H9 (cell line): ENCODE data around the gene GPR87. TPM values are rescaled to one million over a fixed set of nuclear protein-coding genes. Genes with fewer than 3 reads are reported as not detected.
A peak's percentile ranks its signal among the peaks of the same experiment; 100 is the strongest.

ENCODE experiments used
- DNase-seq: peaks from one replicate; pipeline ENCODE4 v3.0.0-alpha.2; 2017
- H2AFZ ChIP-seq: one replicate; pipeline ENCODE4 v1.6.1; 2013; ENCODE audit warnings: mild to moderate bottlenecking, low read length, control low read depth, moderate library complexity
- H2AK5ac ChIP-seq: 2 replicates; pipeline ENCODE4 v1.6.1; 2013; ENCODE audit warnings: low read length, control low read depth, mixed read lengths; ENCODE audit not compliant: insufficient read length
- H2BK120ac ChIP-seq: one replicate; pipeline ENCODE4 v1.6.1; 2013; ENCODE audit warnings: low read depth, mild to moderate bottlenecking, low read length, control low read depth, inconsistent platforms; ENCODE audit not compliant: poor library complexity, severe bottlenecking
- H2BK12ac ChIP-seq: 2 replicates; pipeline ENCODE4 v1.6.1; 2013; ENCODE audit warnings: low read length, control low read depth, mixed read lengths, low read depth; ENCODE audit not compliant: insufficient read length
- H2BK15ac ChIP-seq: 2 replicates; pipeline ENCODE4 v1.6.1; 2013; ENCODE audit warnings: low read depth, low read length, control low read depth
- H2BK20ac ChIP-seq: one replicate; pipeline ENCODE4 v1.6.1; 2013; ENCODE audit warnings: low read depth, mild to moderate bottlenecking, low read length, control low read depth, inconsistent platforms; ENCODE audit not compliant: poor library complexity, severe bottlenecking
- H2BK5ac ChIP-seq: 2 replicates; pipeline ENCODE4 v1.6.1; 2013; ENCODE audit warnings: low read length, control low read depth, mixed read lengths; ENCODE audit not compliant: insufficient read length
- H3K14ac ChIP-seq: 2 replicates; pipeline ENCODE4 v1.6.1; 2013; ENCODE audit warnings: low read length, control low read depth; ENCODE audit not compliant: insufficient read depth
- H3K18ac ChIP-seq: 2 replicates; pipeline ENCODE4 v1.6.1; 2013; ENCODE audit warnings: low read depth, mild to moderate bottlenecking, mixed read lengths, low read length, control low read depth; ENCODE audit not compliant: insufficient read length
- H3K23ac ChIP-seq: 2 replicates; pipeline ENCODE4 v1.6.1; 2013; ENCODE audit warnings: low read length, control low read depth, mixed read lengths, low read depth; ENCODE audit not compliant: insufficient read length
- H3K23me2 ChIP-seq: 2 replicates; pipeline ENCODE4 v1.6.1; 2013; ENCODE audit warnings: low read depth, mild to moderate bottlenecking, mixed read lengths, low read length, control low read depth; ENCODE audit not compliant: insufficient read length, poor library complexity, severe bottlenecking
- H3K27ac ChIP-seq: 2 replicates; pipeline ENCODE4 v1.5.1; 2013; ENCODE audit warnings: low read length, control low read depth, mixed read lengths, low read depth; ENCODE audit not compliant: insufficient read length
- H3K27me3 ChIP-seq: 2 replicates; pipeline ENCODE4 v1.6.1; 2013; ENCODE audit warnings: low read length, control low read depth, inconsistent platforms; ENCODE audit not compliant: insufficient read depth
- H3K4ac ChIP-seq: 2 replicates; pipeline ENCODE4 v1.6.1; 2013; ENCODE audit warnings: low read depth, mild to moderate bottlenecking, control low read depth, inconsistent platforms, low read length, moderate library complexity
- H3K4me1 ChIP-seq: 2 replicates; pipeline ENCODE4 v1.6.1; 2013; ENCODE audit warnings: low read length, control low read depth, inconsistent platforms; ENCODE audit not compliant: insufficient read depth
- H3K4me2 ChIP-seq: 2 replicates; pipeline ENCODE4 v1.6.1; 2013; ENCODE audit warnings: low read length, control low read depth, mixed read lengths; ENCODE audit not compliant: insufficient read length, insufficient read depth
- H3K56ac ChIP-seq: 2 replicates; pipeline ENCODE4 v1.6.1; 2013; ENCODE audit warnings: low read depth, mild to moderate bottlenecking, mixed read lengths, low read length, control low read depth; ENCODE audit not compliant: insufficient read length
- H3K79me1 ChIP-seq: 2 replicates; pipeline ENCODE4 v1.6.1; 2013; ENCODE audit warnings: low read depth, mild to moderate bottlenecking, moderate library complexity, low read length, control low read depth, inconsistent platforms; ENCODE audit not compliant: insufficient read depth, poor library complexity, severe bottlenecking
- H3K79me2 ChIP-seq: 2 replicates; pipeline ENCODE4 v1.6.1; 2013; ENCODE audit warnings: low read length, control low read depth, inconsistent platforms; ENCODE audit not compliant: insufficient read depth
- H3K9ac ChIP-seq: 2 replicates; pipeline ENCODE4 v1.6.1; 2013; ENCODE audit warnings: low read length, control low read depth, mixed read lengths; ENCODE audit not compliant: insufficient read length; ENCODE audit errors: extremely low read depth
- H3K9me3 ChIP-seq: one replicate; pipeline ENCODE4 v1.6.1; 2013; ENCODE audit warnings: low read depth, low read length, inconsistent platforms; ENCODE audit not compliant: control insufficient read depth
- H3T11ph ChIP-seq: one replicate; pipeline ENCODE4 v1.6.1; 2013; ENCODE audit warnings: mild to moderate bottlenecking, low read length, control low read depth, inconsistent platforms
- H4K20me1 ChIP-seq: one replicate; pipeline ENCODE4 v1.6.1; 2013; ENCODE audit not compliant: control insufficient read depth, insufficient read length, insufficient read depth
- H4K5ac ChIP-seq: 2 replicates; pipeline ENCODE4 v1.6.1; 2013; ENCODE audit warnings: low read depth, mild to moderate bottlenecking, mixed read lengths, low read length, control low read depth; ENCODE audit not compliant: insufficient read length
- H4K8ac ChIP-seq: replicated peaks from 2 replicates; pipeline ENCODE4 v1.6.1; 2013; ENCODE audit warnings: low read length, control low read depth, mixed read lengths, low read depth; ENCODE audit not compliant: insufficient read length
- H4K91ac ChIP-seq: 2 replicates; pipeline ENCODE4 v1.6.1; 2013; ENCODE audit warnings: low read depth, mild to moderate bottlenecking, moderate library complexity, mixed read lengths, low read length, control low read depth; ENCODE audit not compliant: insufficient read length
- H3K27ac Mint-ChIP-seq, 3 experiments: 2 replicates in 2 of 3; 3 replicates in 1 of 3; pipeline ENCODE4 v1.8.0; 2020 to 2021; ENCODE audit warnings: mixed read lengths in 3 of 3, mild to moderate bottlenecking in 1 of 3, moderate library complexity in 1 of 3
- H3K27me3 Mint-ChIP-seq: 2 replicates; pipeline ENCODE4 v1.8.0; 2021; ENCODE audit warnings: low read depth, mild to moderate bottlenecking, moderate library complexity, mixed read lengths
- H3K36me3 Mint-ChIP-seq, 3 experiments: 2 replicates in 2 of 3; 3 replicates in 1 of 3; pipeline ENCODE4 v1.8.0; 2020 to 2021; ENCODE audit warnings: low read depth in 3 of 3, mixed read lengths in 3 of 3; ENCODE audit not compliant: insufficient read depth in 1 of 3
- H3K4me1 Mint-ChIP-seq, 2 experiments: 2 replicates each; pipeline ENCODE4 v1.8.0; 2020; ENCODE audit warnings: mixed read lengths in 2 of 2
- H3K4me3 Mint-ChIP-seq, 2 experiments: 2 replicates in 1 of 2; 3 replicates in 1 of 2; pipeline ENCODE4 v1.8.0; 2020 to 2021; ENCODE audit warnings: mild to moderate bottlenecking in 2 of 2, mixed read lengths in 2 of 2, moderate library complexity in 1 of 2
- H3K9me3 Mint-ChIP-seq, 2 experiments: 2 replicates in 1 of 2; 3 replicates in 1 of 2; pipeline ENCODE4 v1.8.0; 2020; ENCODE audit warnings: mild to moderate bottlenecking in 2 of 2, mixed read lengths in 2 of 2, moderate library complexity in 1 of 2
- WGBS: extraction: QIAGEN DNeasy Blood & Tissue Kit; methylation state at CpG from one replicate; pipeline ENCODE4 v1.1.7; 2013; ENCODE audit warnings: missing lambda C conversion rate, low lambda C conversion rate, mixed read lengths; ENCODE audit not compliant: insufficient read length; ENCODE audit errors: extremely low coverage; 5-methylcytosine and 5-hydroxymethylcytosine counted together
- total RNA-seq: library from RNA; stranded (reverse); gene quantifications from 2 replicates; pipeline ENCODE4 v1.2.1, GENCODE V29; 2021
- TF ChIP-seq, protein P1 (sequence below): fragments of 200-600 bp; sonication (generic); conservative IDR thresholded peaks from 3 replicates; pipeline ENCODE4 v1.8.0; 2021; ENCODE audit warnings: antibody characterized with exemption, mild to moderate bottlenecking

The GPR87 gene
- total RNA-seq, 1 experiment from 2014 or later: 0.33 TPM

DNA sequence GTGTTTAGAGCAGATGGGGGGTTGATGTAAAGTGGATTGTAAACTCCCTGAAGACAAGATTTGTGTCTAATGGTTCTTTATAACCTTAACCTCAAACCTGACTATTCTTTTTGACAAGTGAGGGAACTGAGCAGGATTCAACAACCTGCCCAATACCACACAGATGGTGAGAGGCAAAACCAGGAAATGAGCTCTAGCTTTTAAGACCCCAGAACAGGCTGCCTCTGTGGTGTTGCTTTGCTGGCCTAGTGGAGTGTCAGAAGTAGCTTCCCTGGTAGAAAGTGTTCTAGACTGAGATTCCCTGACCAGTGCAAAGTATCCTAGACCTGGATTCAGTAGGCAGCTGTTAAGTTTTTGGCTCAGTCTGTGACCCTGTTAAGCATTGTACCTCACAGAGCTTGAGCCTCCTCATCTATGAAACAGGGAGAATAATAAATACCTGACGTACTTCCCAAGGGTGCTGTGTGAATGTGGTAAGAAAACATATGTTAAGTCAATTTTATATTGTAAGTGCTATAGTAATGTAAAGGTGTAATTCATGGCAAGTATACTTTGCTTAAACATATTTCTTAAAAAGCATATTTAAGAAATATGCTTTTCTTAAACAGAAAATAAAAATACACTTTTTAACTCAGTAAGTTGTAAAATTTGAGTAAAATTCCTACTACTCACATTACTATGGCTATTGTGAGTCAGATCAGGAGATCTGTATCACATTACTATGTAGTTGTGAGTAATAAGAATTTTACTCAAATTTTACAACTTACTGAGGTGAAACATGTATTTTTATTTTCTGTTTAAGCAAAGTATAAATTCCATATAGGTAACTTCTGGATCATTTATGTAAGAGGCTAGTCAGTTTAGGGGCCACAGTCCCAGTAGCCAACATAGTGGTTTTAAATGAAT lies 8.8 kb downstream of the GPR87 start:
- H3K27ac Mint-ChIP-seq: peak overlapping the region in 2 of 3 experiments; percentile 25 to 78; a peak in 4 of 7 replicates
- Histone ChIP-seq H3T11ph (no peak overlapping the region), H3K79me2 (no peaks in the 10 kb centered on the region), H3K9me3 (no peaks in the 10 kb centered on the region), H4K5ac (no peak overlapping the region), H3K18ac (no peak overlapping the region), H2BK15ac (no peak overlapping the region), H4K91ac (no peak overlapping the region), H3K4me1 (peaks cover 12% of the 10 kb centered on the region; the same call in 1 of the 2 replicates), H3K23ac (no peak overlapping the region), H3K79me1 (no peaks in the 10 kb centered on the region), H3K14ac (no peak overlapping the region), H3K4ac (no peak overlapping the region), H2AK5ac (no peak overlapping the region), H3K23me2 (no peaks in the 10 kb centered on the region), H3K27ac (no peak overlapping the region), H2BK20ac (no peak overlapping the region), H3K4me2 (no peak overlapping the region), H2BK5ac (no peak overlapping the region), H2BK120ac (no peak overlapping the region), H2BK12ac (no peak overlapping the region), H3K9ac (no peak overlapping the region), H3K27me3 (no peaks in the 10 kb centered on the region), H3K56ac (no peak overlapping the region), H2AFZ (no peak overlapping the region), H4K20me1 (no peaks in the 10 kb centered on the region), H4K8ac (no peak overlapping the region)
- WGBS: no CpG with 5 or more reads among the region's 1 CpG
- no peaks in the 10 kb centered on the region for H3K27me3 Mint-ChIP-seq
- no peak for DNase-seq
- peaks cover 42 to 46% of the 10 kb centered on the region in 2 experiments for H3K4me1 Mint-ChIP-seq
- no peaks in the 10 kb centered on the region for H3K9me3 Mint-ChIP-seq
- TF ChIP-seq, protein P1, sequence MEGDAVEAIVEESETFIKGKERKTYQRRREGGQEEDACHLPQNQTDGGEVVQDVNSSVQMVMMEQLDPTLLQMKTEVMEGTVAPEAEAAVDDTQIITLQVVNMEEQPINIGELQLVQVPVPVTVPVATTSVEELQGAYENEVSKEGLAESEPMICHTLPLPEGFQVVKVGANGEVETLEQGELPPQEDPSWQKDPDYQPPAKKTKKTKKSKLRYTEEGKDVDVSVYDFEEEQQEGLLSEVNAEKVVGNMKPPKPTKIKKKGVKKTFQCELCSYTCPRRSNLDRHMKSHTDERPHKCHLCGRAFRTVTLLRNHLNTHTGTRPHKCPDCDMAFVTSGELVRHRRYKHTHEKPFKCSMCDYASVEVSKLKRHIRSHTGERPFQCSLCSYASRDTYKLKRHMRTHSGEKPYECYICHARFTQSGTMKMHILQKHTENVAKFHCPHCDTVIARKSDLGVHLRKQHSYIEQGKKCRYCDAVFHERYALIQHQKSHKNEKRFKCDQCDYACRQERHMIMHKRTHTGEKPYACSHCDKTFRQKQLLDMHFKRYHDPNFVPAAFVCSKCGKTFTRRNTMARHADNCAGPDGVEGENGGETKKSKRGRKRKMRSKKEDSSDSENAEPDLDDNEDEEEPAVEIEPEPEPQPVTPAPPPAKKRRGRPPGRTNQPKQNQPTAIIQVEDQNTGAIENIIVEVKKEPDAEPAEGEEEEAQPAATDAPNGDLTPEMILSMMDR: no peak
- H3K4me3 Mint-ChIP-seq: no peak overlapping the region
- H3K36me3 Mint-ChIP-seq: no peaks in the 10 kb centered on the region
